ENCODE measurements around the gene TIFAB. TPM values are rescaled to one million over a fixed set of nuclear protein-coding genes. Genes with fewer than 3 reads are reported as not detected.

Gene TIFAB
- polyA plus RNA-seq, 1 donor from 2014 or later, result not detected

- H3K9ac ChIP-seq (ENCODE audit: low read length), result no peak overlapping the region
- H3K9me3 ChIP-seq (ENCODE audit: low read length), result no peaks in the 10 kb centered on the region
- H3K27me3 ChIP-seq (ENCODE audit: insufficient read depth, low read depth, low read length), result no peaks in the 10 kb centered on the region
- H3K36me3 ChIP-seq (ENCODE audit: insufficient read depth, low read length), result no peaks in the 10 kb centered on the region
- no peak overlapping the region for H3K4me2 ChIP-seq (ENCODE audit: low read length)
- TF ChIP-seq POLR2AphosphoS5 (IDR thresholded peaks at IDR 0.05) (no peak), MXI1 (conservative IDR thresholded peaks at IDR 0.05; ENCODE audit: poor library complexity, severe bottlenecking) (no peak), EZH2 (IDR thresholded peaks at IDR 0.05; ENCODE audit: borderline replicate concordance, insufficient read depth, low read length, poor library complexity, severe bottlenecking) (no peak)
- no peaks in the 10 kb centered on the region for H3K9me2 ChIP-seq (ENCODE audit: insufficient read depth, low read length)
- no peak overlapping the region for H2AFZ ChIP-seq (ENCODE audit: low read depth, low read length)
- H3K27ac ChIP-seq (ENCODE audit: low read length), result no peak overlapping the region
- H3F3A ChIP-seq (ENCODE audit: insufficient read depth, low read length, poor library complexity, severe bottlenecking), result no peaks in the 10 kb centered on the region
- no peak overlapping the region for H3K4me3 ChIP-seq (ENCODE audit: low read length)
- no peaks in the 10 kb centered on the region for H3K79me2 ChIP-seq (replicated peaks; ENCODE audit: insufficient read depth, low read length)
- no peaks in the 10 kb centered on the region for H4K20me1 ChIP-seq (ENCODE audit: insufficient read depth)
These were observed 22.6 kb downstream of the TIFAB start for GRCh38 chr5:135429301-135430134.

- Histone ChIP-seq H3K27me3 (ENCODE audit: insufficient read depth, low read depth, low read length) (no peaks in the 10 kb centered on the region), H3K4me2 (ENCODE audit: low read length) (no peak overlapping the region), H3K4me3 (ENCODE audit: low read length) (no peak overlapping the region), H2AFZ (ENCODE audit: low read depth, low read length) (no peak overlapping the region), H3K9me2 (ENCODE audit: insufficient read depth, low read length) (no peaks in the 10 kb centered on the region), H3K27ac (ENCODE audit: low read length) (no peak overlapping the region), H4K20me1 (ENCODE audit: insufficient read depth) (no peaks in the 10 kb centered on the region), H3K9me3 (ENCODE audit: low read length) (no peaks in the 10 kb centered on the region), H3K9ac (ENCODE audit: low read length) (no peak overlapping the region), H3K79me2 (replicated peaks; ENCODE audit: insufficient read depth, low read length) (no peaks in the 10 kb centered on the region), H3K36me3 (ENCODE audit: insufficient read depth, low read length) (no peaks in the 10 kb centered on the region), H3F3A (ENCODE audit: insufficient read depth, low read length, poor library complexity, severe bottlenecking) (no peaks in the 10 kb centered on the region)
- no peak for TF ChIP-seq CTCF (IDR thresholded peaks at IDR 0.05; ENCODE audit: poor library complexity, severe bottlenecking)
- TF ChIP-seq SMC3 (conservative IDR thresholded peaks at IDR 0.05; ENCODE audit: poor library complexity), result no peak
- TF ChIP-seq RAD21 (conservative IDR thresholded peaks at IDR 0.05), result no peak
- TF ChIP-seq POLR2AphosphoS5 (IDR thresholded peaks at IDR 0.05), result no peak
- no peak for TF ChIP-seq MXI1 (conservative IDR thresholded peaks at IDR 0.05; ENCODE audit: poor library complexity, severe bottlenecking)
- TF ChIP-seq TAF1 (IDR thresholded peaks at IDR 0.05; ENCODE audit: low read depth), result no peak
- no peak for TF ChIP-seq REST (IDR thresholded peaks at IDR 0.05; ENCODE audit: borderline replicate concordance)
- no peak for TF ChIP-seq EP300 (conservative IDR thresholded peaks at IDR 0.05; ENCODE audit: poor library complexity, severe bottlenecking)
- no peak for TF ChIP-seq EZH2 (IDR thresholded peaks at IDR 0.05; ENCODE audit: borderline replicate concordance, insufficient read depth, low read length, poor library complexity, severe bottlenecking)
These were observed 23.6 kb downstream of the TIFAB start for GRCh38 chr5:135428586-135428985.

Data from neural cell (in vitro differentiated cells).